H9 (cell line): Measurements from ENCODE around the gene SMYD5. TPM values are rescaled to one million over a fixed set of nuclear protein-coding genes. Genes with fewer than 3 reads are reported as not detected.

Source experiments
- DNase-seq: peaks from one replicate; pipeline ENCODE4 v3.0.0-alpha.2; 2017
- H2AFZ ChIP-seq: one replicate; pipeline ENCODE4 v1.6.1; 2013; ENCODE audit warnings: mild to moderate bottlenecking, low read length, control low read depth, moderate library complexity
- H2AK5ac ChIP-seq: 2 replicates; pipeline ENCODE4 v1.6.1; 2013; ENCODE audit warnings: low read length, control low read depth, mixed read lengths; ENCODE audit not compliant: insufficient read length
- H2BK120ac ChIP-seq: one replicate; pipeline ENCODE4 v1.6.1; 2013; ENCODE audit warnings: low read depth, mild to moderate bottlenecking, low read length, control low read depth, inconsistent platforms; ENCODE audit not compliant: poor library complexity, severe bottlenecking
- H2BK12ac ChIP-seq: 2 replicates; pipeline ENCODE4 v1.6.1; 2013; ENCODE audit warnings: low read length, control low read depth, mixed read lengths, low read depth; ENCODE audit not compliant: insufficient read length
- H2BK15ac ChIP-seq: 2 replicates; pipeline ENCODE4 v1.6.1; 2013; ENCODE audit warnings: low read depth, low read length, control low read depth
- H2BK20ac ChIP-seq: one replicate; pipeline ENCODE4 v1.6.1; 2013; ENCODE audit warnings: low read depth, mild to moderate bottlenecking, low read length, control low read depth, inconsistent platforms; ENCODE audit not compliant: poor library complexity, severe bottlenecking
- H2BK5ac ChIP-seq: 2 replicates; pipeline ENCODE4 v1.6.1; 2013; ENCODE audit warnings: low read length, control low read depth, mixed read lengths; ENCODE audit not compliant: insufficient read length
- H3K14ac ChIP-seq: 2 replicates; pipeline ENCODE4 v1.6.1; 2013; ENCODE audit warnings: low read length, control low read depth; ENCODE audit not compliant: insufficient read depth
- H3K18ac ChIP-seq: 2 replicates; pipeline ENCODE4 v1.6.1; 2013; ENCODE audit warnings: low read depth, mild to moderate bottlenecking, mixed read lengths, low read length, control low read depth; ENCODE audit not compliant: insufficient read length
- H3K23ac ChIP-seq: 2 replicates; pipeline ENCODE4 v1.6.1; 2013; ENCODE audit warnings: low read length, control low read depth, mixed read lengths, low read depth; ENCODE audit not compliant: insufficient read length
- H3K23me2 ChIP-seq: 2 replicates; pipeline ENCODE4 v1.6.1; 2013; ENCODE audit warnings: low read depth, mild to moderate bottlenecking, mixed read lengths, low read length, control low read depth; ENCODE audit not compliant: insufficient read length, poor library complexity, severe bottlenecking
- H3K27ac ChIP-seq: 2 replicates; pipeline ENCODE4 v1.5.1; 2013; ENCODE audit warnings: low read length, control low read depth, mixed read lengths, low read depth; ENCODE audit not compliant: insufficient read length
- H3K27me3 ChIP-seq: 2 replicates; pipeline ENCODE4 v1.6.1; 2013; ENCODE audit warnings: low read length, control low read depth, inconsistent platforms; ENCODE audit not compliant: insufficient read depth
- H3K4ac ChIP-seq: 2 replicates; pipeline ENCODE4 v1.6.1; 2013; ENCODE audit warnings: low read depth, mild to moderate bottlenecking, control low read depth, inconsistent platforms, low read length, moderate library complexity
- H3K4me1 ChIP-seq: 2 replicates; pipeline ENCODE4 v1.6.1; 2013; ENCODE audit warnings: low read length, control low read depth, inconsistent platforms; ENCODE audit not compliant: insufficient read depth
- H3K4me2 ChIP-seq: 2 replicates; pipeline ENCODE4 v1.6.1; 2013; ENCODE audit warnings: low read length, control low read depth, mixed read lengths; ENCODE audit not compliant: insufficient read length, insufficient read depth
- H3K56ac ChIP-seq: 2 replicates; pipeline ENCODE4 v1.6.1; 2013; ENCODE audit warnings: low read depth, mild to moderate bottlenecking, mixed read lengths, low read length, control low read depth; ENCODE audit not compliant: insufficient read length
- H3K79me1 ChIP-seq: 2 replicates; pipeline ENCODE4 v1.6.1; 2013; ENCODE audit warnings: low read depth, mild to moderate bottlenecking, moderate library complexity, low read length, control low read depth, inconsistent platforms; ENCODE audit not compliant: insufficient read depth, poor library complexity, severe bottlenecking
- H3K79me2 ChIP-seq: 2 replicates; pipeline ENCODE4 v1.6.1; 2013; ENCODE audit warnings: low read length, control low read depth, inconsistent platforms; ENCODE audit not compliant: insufficient read depth
- H3K9ac ChIP-seq: 2 replicates; pipeline ENCODE4 v1.6.1; 2013; ENCODE audit warnings: low read length, control low read depth, mixed read lengths; ENCODE audit not compliant: insufficient read length; ENCODE audit errors: extremely low read depth
- H3K9me3 ChIP-seq: one replicate; pipeline ENCODE4 v1.6.1; 2013; ENCODE audit warnings: low read depth, low read length, inconsistent platforms; ENCODE audit not compliant: control insufficient read depth
- H3T11ph ChIP-seq: one replicate; pipeline ENCODE4 v1.6.1; 2013; ENCODE audit warnings: mild to moderate bottlenecking, low read length, control low read depth, inconsistent platforms
- H4K20me1 ChIP-seq: one replicate; pipeline ENCODE4 v1.6.1; 2013; ENCODE audit not compliant: control insufficient read depth, insufficient read length, insufficient read depth
- H4K5ac ChIP-seq: 2 replicates; pipeline ENCODE4 v1.6.1; 2013; ENCODE audit warnings: low read depth, mild to moderate bottlenecking, mixed read lengths, low read length, control low read depth; ENCODE audit not compliant: insufficient read length
- H4K8ac ChIP-seq: replicated peaks from 2 replicates; pipeline ENCODE4 v1.6.1; 2013; ENCODE audit warnings: low read length, control low read depth, mixed read lengths, low read depth; ENCODE audit not compliant: insufficient read length
- H4K91ac ChIP-seq: 2 replicates; pipeline ENCODE4 v1.6.1; 2013; ENCODE audit warnings: low read depth, mild to moderate bottlenecking, moderate library complexity, mixed read lengths, low read length, control low read depth; ENCODE audit not compliant: insufficient read length
- H3K27ac Mint-ChIP-seq, 3 experiments: 2 replicates in 2 of 3; 3 replicates in 1 of 3; pipeline ENCODE4 v1.8.0; 2020 to 2021; ENCODE audit warnings: mixed read lengths in 3 of 3, mild to moderate bottlenecking in 1 of 3, moderate library complexity in 1 of 3
- H3K27me3 Mint-ChIP-seq: 2 replicates; pipeline ENCODE4 v1.8.0; 2021; ENCODE audit warnings: low read depth, mild to moderate bottlenecking, moderate library complexity, mixed read lengths
- H3K36me3 Mint-ChIP-seq, 3 experiments: 2 replicates in 2 of 3; 3 replicates in 1 of 3; pipeline ENCODE4 v1.8.0; 2020 to 2021; ENCODE audit warnings: low read depth in 3 of 3, mixed read lengths in 3 of 3; ENCODE audit not compliant: insufficient read depth in 1 of 3
- H3K4me1 Mint-ChIP-seq, 2 experiments: 2 replicates each; pipeline ENCODE4 v1.8.0; 2020; ENCODE audit warnings: mixed read lengths in 2 of 2
- H3K4me3 Mint-ChIP-seq, 2 experiments: 2 replicates in 1 of 2; 3 replicates in 1 of 2; pipeline ENCODE4 v1.8.0; 2020 to 2021; ENCODE audit warnings: mild to moderate bottlenecking in 2 of 2, mixed read lengths in 2 of 2, moderate library complexity in 1 of 2
- H3K9me3 Mint-ChIP-seq, 2 experiments: 2 replicates in 1 of 2; 3 replicates in 1 of 2; pipeline ENCODE4 v1.8.0; 2020; ENCODE audit warnings: mild to moderate bottlenecking in 2 of 2, mixed read lengths in 2 of 2, moderate library complexity in 1 of 2
- CTCF ChIP-seq: fragments of 200-600 bp; sonication (generic); conservative IDR thresholded peaks from 3 replicates; pipeline ENCODE4 v1.8.0; 2021; ENCODE audit warnings: antibody characterized with exemption, mild to moderate bottlenecking
- WGBS: extraction: QIAGEN DNeasy Blood & Tissue Kit; methylation state at CpG from one replicate; pipeline ENCODE4 v1.1.7; 2013; ENCODE audit warnings: missing lambda C conversion rate, low lambda C conversion rate, mixed read lengths; ENCODE audit not compliant: insufficient read length; ENCODE audit errors: extremely low coverage; 5-methylcytosine and 5-hydroxymethylcytosine counted together
- total RNA-seq: library from RNA; stranded (reverse); gene quantifications from 2 replicates; pipeline ENCODE4 v1.2.1, GENCODE V29; 2021

SMYD5 gene
- total RNA-seq, 1 experiment from 2014 or later, result 45.2 TPM

GRCh38 chr2:73257425-73258125, 43.5 kb downstream of the SMYD5 start:
- no peak overlapping the region for H2BK15ac ChIP-seq
- TF ChIP-seq CTCF, result no peak
- H3K23ac ChIP-seq, result no peak overlapping the region
- H3K36me3 Mint-ChIP-seq, result peaks cover 15 to 47% (median 22%) of the 10 kb centered on the region in 3 experiments; a peak in 6 of 7 replicates
- no peak overlapping the region for H3K4me3 Mint-ChIP-seq
- no peaks in the 10 kb centered on the region for H3K4me1 ChIP-seq
- H4K91ac ChIP-seq, result no peak overlapping the region
- H2BK120ac ChIP-seq, result no peak overlapping the region
- H3K79me1 ChIP-seq, result no peaks in the 10 kb centered on the region
- H3T11ph ChIP-seq, result no peak overlapping the region
- H3K79me2 ChIP-seq, result no peaks in the 10 kb centered on the region
- no peak overlapping the region for H2AK5ac ChIP-seq
- H3K56ac ChIP-seq, result no peak overlapping the region
- peaks cover 17 to 18% of the 10 kb centered on the region in 2 experiments for H3K4me1 Mint-ChIP-seq
- H3K4ac ChIP-seq, result no peak overlapping the region
- no peak overlapping the region for H4K5ac ChIP-seq
- H3K18ac ChIP-seq, result no peak overlapping the region
- no peak overlapping the region for H4K8ac ChIP-seq
- H2BK12ac ChIP-seq, result no peak overlapping the region
- no peaks in the 10 kb centered on the region; a peak in 1 of 5 replicates for H3K9me3 Mint-ChIP-seq
- no peak for DNase-seq
- no peaks in the 10 kb centered on the region for H4K20me1 ChIP-seq
- H3K4me2 ChIP-seq, result no peak overlapping the region
- H2AFZ ChIP-seq, result no peak overlapping the region
- WGBS, result no CpG with 5 or more reads among the region's 10 CpGs
- H3K9me3 ChIP-seq, result no peaks in the 10 kb centered on the region
- no peak overlapping the region for H3K9ac ChIP-seq
- H3K27me3 Mint-ChIP-seq, result no peaks in the 10 kb centered on the region
- no peaks in the 10 kb centered on the region for H3K27me3 ChIP-seq
- H3K14ac ChIP-seq, result no peak overlapping the region
- H3K23me2 ChIP-seq, result no peaks in the 10 kb centered on the region
- H2BK5ac ChIP-seq, result no peak overlapping the region
- no peak overlapping the region for H2BK20ac ChIP-seq
- no peak overlapping the region for H3K27ac Mint-ChIP-seq
- H3K27ac ChIP-seq, result no peak overlapping the region
